Pons (tissue), 1 donor: ENCODE measurements around the gene PRKCH.

Source experiments
- DNase-seq: peaks from one replicate; pipeline ENCODE4 v3.0.0-alpha.2; 2016; ENCODE audit warnings: low spot score

Gene PRKCH

GRCh38 chr14:61589691-61590581 lies 268.6 kb downstream of the PRKCH start:
- DNase-seq = no peak

DNA sequence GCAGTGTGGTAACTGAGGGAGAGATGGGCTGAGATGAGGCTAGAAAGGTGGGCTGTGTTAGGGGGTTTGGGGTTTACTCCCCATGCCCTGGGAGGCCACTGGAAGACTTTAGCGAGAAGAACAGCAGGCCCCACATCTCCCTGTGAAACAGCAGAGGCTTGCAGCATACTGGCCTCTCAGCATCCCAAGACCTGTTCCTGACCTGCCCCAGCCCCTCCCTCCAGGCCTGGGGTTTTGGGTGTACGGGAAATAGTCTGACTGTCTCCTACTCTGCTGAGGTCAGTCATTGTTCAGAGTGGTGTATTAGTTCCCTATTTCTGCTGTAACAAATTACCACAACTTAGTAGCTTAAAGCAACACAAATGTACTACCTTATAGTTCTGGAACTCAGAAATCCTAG lies 270.5 kb downstream of the PRKCH start:
- DNase-seq = no peak

DNA sequence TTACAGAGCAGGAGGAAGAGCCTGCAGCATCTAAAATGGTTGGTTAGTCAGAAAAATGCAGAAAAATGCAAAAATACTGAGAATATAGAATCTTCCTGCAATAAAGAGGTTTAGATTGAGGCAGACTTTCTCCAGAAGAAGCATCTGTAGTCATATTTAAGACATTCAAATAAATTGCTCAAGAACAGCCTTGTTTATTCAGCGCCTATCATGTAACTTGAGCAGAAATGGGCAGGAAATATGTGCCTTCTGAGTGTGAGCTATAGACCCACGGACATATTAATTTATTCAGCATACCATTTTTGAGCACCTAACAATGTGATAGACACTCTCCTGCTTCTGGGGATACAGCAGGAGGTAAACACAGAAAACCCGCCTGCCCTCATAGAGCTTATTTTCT lies 272.0 kb downstream of the PRKCH start:
- DNase-seq = no peak

- no peak for DNase-seq
Measured at GRCh38 chr14:61596990-61597389, 275.6 kb downstream of the PRKCH start.

DNA sequence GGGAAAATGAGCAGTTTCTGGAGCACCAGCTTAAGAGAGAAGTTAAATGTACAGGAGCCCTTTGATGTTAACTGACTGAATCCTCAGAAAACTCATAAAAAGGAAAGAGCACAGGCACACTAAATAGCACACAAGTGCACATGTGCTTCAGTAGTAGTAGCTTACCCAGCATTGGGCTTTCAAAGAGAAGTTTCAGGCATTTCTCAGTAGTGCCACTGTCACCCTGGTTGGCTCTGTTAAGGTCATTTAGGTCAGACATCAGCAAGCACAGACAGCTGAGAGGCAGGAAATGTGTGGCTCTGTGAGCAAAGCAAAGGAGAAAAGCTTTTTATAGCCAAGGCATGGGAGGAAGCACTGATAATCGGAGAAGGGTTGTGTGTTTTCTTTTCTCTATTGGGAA lies 277.6 kb downstream of the PRKCH start:
- peak; percentile 47 for DNase-seq

DNA sequence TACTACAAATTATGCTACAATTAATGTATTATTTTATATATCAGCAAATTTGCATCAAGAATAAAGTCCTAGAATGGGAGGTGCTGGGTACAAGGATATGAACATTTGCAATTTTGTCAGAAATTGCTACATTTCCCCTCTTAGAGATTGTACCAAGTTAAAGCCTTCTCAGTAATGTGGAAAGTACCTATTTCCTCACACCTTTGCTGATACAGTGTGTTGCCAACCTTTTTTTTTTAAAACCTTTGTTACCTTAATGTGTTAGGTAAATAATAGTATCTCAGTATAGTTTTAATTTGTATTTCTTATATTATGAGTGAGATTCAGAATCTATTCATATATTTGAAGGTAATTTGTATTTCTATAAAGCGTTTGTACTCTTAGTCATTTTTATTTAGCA lies 278.6 kb downstream of the PRKCH start:
- DNase-seq = no peak
